Spleen (tissue), 7 donors: ENCODE results near the gene NPIPB2.

Source experiments
- CTCF ChIP-seq, 11 experiments: fragments of 200-600 bp in 7 of 11; fragments of 450-650 bp in 4 of 11; sonication (generic) in 4 of 11; IDR thresholded peaks in 8 of 11; conservative IDR thresholded peaks in 3 of 11; 1 replicate in 7 of 11; 2 replicates in 4 of 11; pipeline versions ENCODE4 v1.4.0 to v1.8.0; 2016 to 2021; ENCODE audit warnings: antibody characterized with exemption in 11 of 11, inconsistent platforms in 4 of 11, mild to moderate bottlenecking in 1 of 11
- POLR2A ChIP-seq, 3 donors: fragments of 450-650 bp; IDR thresholded peaks; one replicate each; pipeline ENCODE4 v1.5.1; 2017; ENCODE audit warnings: antibody characterized with exemption in 3 of 3, mild to moderate bottlenecking in 1 of 3
- POLR2AphosphoS5 ChIP-seq, 3 donors: sonication (generic); formaldehyde crosslinking; IDR thresholded peaks; one replicate each; pipeline ENCODE4 v1.5.1; 2017; ENCODE audit warnings: antibody characterized with exemption in 3 of 3
- donor health status: DM: no; HTN: no; CAD: no; lungs with moderate emphysema.
- donor health status: DM: no; HTN: no; CAD: no.
- donor health status: DM: no; HTN: no; CAD: no.

- TF ChIP-seq POLR2A (IDR thresholded peaks at IDR 0.05) (no peak), CTCF (IDR thresholded peaks at IDR 0.05 in 8 of 11, conservative IDR thresholded peaks at IDR 0.05 in 3 of 11) (no peak), POLR2AphosphoS5 (IDR thresholded peaks at IDR 0.05) (no peak)
Observed at GRCh38 chr16:11946433-11946832, 4.6 kb upstream of the NPIPB2 start.
